SU-DHL-6 (cell line): Measurements from ENCODE around the gene TTC16.

Source experiments
- H2AFZ ChIP-seq: fragments of 200-600 bp; sonication (generic); 2 replicates; pipeline ENCODE4 v1.6.1; 2014; ENCODE audit warnings: low read depth, mild to moderate bottlenecking, moderate library complexity, mixed read lengths, antibody characterized with exemption, low read length; ENCODE audit not compliant: severe bottlenecking
- H3F3A ChIP-seq: fragments of 200-600 bp; shearing (Covaris generic); 2 replicates; pipeline ENCODE4 v1.6.0; 2016; ENCODE audit warnings: antibody characterized with exemption, mild to moderate bottlenecking; ENCODE audit not compliant: insufficient read depth
- H3K27ac ChIP-seq: fragments of 200-600 bp; sonication (generic); 2 replicates; pipeline ENCODE4 v1.5.1; 2016; ENCODE audit warnings: low read depth, mild to moderate bottlenecking, low read length, moderate library complexity, mixed read lengths
- H3K27me3 ChIP-seq: fragments of 200-600 bp; sonication (generic), shearing (Covaris generic); 2 replicates; pipeline ENCODE4 v1.6.0; 2014; ENCODE audit warnings: mild to moderate bottlenecking, low read length
- H3K36me3 ChIP-seq: fragments of 200-600 bp; sonication (generic); 2 replicates; pipeline ENCODE4 v1.6.1; 2014; ENCODE audit warnings: mild to moderate bottlenecking, low read length, mixed read lengths
- H3K4me2 ChIP-seq: fragments of 300-600, 200-600 bp; shearing (Covaris generic), sonication (generic); 2 replicates; pipeline ENCODE4 v1.6.0; 2014; ENCODE audit warnings: low read length, low read depth, mild to moderate bottlenecking; ENCODE audit not compliant: poor library complexity, severe bottlenecking
- H3K4me3 ChIP-seq: fragments of 200-600 bp; sonication (generic); 2 replicates; pipeline ENCODE4 v1.5.1; 2014; ENCODE audit warnings: antibody characterized with exemption, low read length, mild to moderate bottlenecking, mixed read lengths; ENCODE audit not compliant: insufficient read depth, poor library complexity, severe bottlenecking
- H3K79me2 ChIP-seq: fragments of 200-600 bp; sonication (generic); 2 replicates; pipeline ENCODE4 v1.6.1; 2014; ENCODE audit warnings: mild to moderate bottlenecking, low read length, moderate library complexity; ENCODE audit not compliant: insufficient read depth
- H3K9ac ChIP-seq: fragments of 200-600 bp; sonication (generic); 2 replicates; pipeline ENCODE4 v1.7.0; 2014; ENCODE audit warnings: mild to moderate bottlenecking, low read length
- H3K9me2 ChIP-seq: fragments of 200-600 bp; sonication (generic); replicated peaks from 2 replicates; pipeline ENCODE4 v1.6.1; 2014; ENCODE audit warnings: low read length; ENCODE audit not compliant: insufficient read depth
- H3K9me3 ChIP-seq: fragments of 200-600 bp; sonication (generic); 2 replicates; pipeline ENCODE4 v1.6.1; 2014; ENCODE audit warnings: low read length, mixed read lengths; ENCODE audit not compliant: insufficient read depth
- H4K20me1 ChIP-seq: fragments of 200-600 bp; sonication (generic); 2 replicates; pipeline ENCODE4 v1.6.1; 2014; ENCODE audit warnings: low read depth, mild to moderate bottlenecking, antibody characterized with exemption, low read length, moderate library complexity, mixed read lengths
- EZH2phosphoT487 ChIP-seq: fragments of 200-600 bp; sonication (generic), shearing (Covaris generic); conservative IDR thresholded peaks from 2 replicates; pipeline ENCODE4 v1.6.1; 2018; ENCODE audit warnings: mild to moderate bottlenecking, antibody characterized with exemption, low read length, moderate library complexity, mixed read lengths
- TF ChIP-seq, protein P1 (sequence below): fragments of 200-600 bp; sonication (generic); IDR thresholded peaks from one replicate; pipeline ENCODE4 v1.5.1; 2017; ENCODE audit warnings: antibody characterized with exemption, mild to moderate bottlenecking, low read length, moderate library complexity; ENCODE audit not compliant: insufficient read depth, poor library complexity, severe bottlenecking

TTC16 gene

DNA sequence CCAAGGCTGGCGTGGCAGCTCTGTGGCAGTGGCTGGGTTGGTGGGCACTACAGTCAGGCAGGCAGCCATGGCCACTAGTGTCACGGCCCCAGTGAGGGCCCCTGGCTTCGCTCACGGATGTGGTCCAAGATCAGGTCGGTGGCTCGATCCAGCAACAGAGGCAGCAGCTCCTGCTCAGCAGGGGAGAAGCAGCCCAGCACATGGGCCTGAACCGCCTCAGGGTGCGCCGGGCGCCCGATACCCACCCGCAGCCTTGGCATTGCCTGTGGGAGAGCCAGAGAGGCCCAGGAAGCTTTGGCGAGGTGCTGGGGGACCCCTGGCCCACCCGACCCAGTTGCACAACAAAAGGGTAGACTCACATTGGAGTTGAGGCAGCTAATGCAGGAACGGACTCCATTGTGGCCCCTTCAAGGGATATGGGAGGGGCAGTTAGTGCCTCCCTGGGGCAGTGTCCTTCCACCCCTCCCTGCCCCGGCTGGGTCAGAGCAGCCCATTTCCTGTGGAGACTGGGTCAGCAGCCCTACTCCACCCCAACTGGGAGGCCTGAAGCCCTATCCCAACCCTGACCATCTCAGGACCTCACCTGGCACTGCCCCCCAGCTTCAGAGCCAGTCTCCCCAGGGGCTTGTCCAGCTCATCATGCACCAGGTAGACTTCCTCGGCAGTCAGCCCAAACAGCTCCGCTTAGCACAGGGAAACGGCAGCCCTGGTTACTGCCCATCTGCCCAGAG is 1.7 kb upstream of the TTC16 start:
- no peak overlapping the region for H3K4me3 ChIP-seq
- peak overlapping the region; percentile 35 for H3K4me2 ChIP-seq
- no peak overlapping the region for H3K27ac ChIP-seq
- no peak overlapping the region for H2AFZ ChIP-seq
- no peaks in the 10 kb centered on the region for H3K36me3 ChIP-seq
- no peak overlapping the region for H3K9ac ChIP-seq
- TF ChIP-seq, protein P1, sequence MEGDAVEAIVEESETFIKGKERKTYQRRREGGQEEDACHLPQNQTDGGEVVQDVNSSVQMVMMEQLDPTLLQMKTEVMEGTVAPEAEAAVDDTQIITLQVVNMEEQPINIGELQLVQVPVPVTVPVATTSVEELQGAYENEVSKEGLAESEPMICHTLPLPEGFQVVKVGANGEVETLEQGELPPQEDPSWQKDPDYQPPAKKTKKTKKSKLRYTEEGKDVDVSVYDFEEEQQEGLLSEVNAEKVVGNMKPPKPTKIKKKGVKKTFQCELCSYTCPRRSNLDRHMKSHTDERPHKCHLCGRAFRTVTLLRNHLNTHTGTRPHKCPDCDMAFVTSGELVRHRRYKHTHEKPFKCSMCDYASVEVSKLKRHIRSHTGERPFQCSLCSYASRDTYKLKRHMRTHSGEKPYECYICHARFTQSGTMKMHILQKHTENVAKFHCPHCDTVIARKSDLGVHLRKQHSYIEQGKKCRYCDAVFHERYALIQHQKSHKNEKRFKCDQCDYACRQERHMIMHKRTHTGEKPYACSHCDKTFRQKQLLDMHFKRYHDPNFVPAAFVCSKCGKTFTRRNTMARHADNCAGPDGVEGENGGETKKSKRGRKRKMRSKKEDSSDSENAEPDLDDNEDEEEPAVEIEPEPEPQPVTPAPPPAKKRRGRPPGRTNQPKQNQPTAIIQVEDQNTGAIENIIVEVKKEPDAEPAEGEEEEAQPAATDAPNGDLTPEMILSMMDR, result no peak
- no peak for TF ChIP-seq EZH2phosphoT487
- H3K79me2 ChIP-seq, result no peaks in the 10 kb centered on the region
- no peaks in the 10 kb centered on the region for H4K20me1 ChIP-seq
- H3K9me3 ChIP-seq, result no peaks in the 10 kb centered on the region
- no peaks in the 10 kb centered on the region for H3K27me3 ChIP-seq
- H3K9me2 ChIP-seq, result no peaks in the 10 kb centered on the region
- H3F3A ChIP-seq, result no peaks in the 10 kb centered on the region

DNA sequence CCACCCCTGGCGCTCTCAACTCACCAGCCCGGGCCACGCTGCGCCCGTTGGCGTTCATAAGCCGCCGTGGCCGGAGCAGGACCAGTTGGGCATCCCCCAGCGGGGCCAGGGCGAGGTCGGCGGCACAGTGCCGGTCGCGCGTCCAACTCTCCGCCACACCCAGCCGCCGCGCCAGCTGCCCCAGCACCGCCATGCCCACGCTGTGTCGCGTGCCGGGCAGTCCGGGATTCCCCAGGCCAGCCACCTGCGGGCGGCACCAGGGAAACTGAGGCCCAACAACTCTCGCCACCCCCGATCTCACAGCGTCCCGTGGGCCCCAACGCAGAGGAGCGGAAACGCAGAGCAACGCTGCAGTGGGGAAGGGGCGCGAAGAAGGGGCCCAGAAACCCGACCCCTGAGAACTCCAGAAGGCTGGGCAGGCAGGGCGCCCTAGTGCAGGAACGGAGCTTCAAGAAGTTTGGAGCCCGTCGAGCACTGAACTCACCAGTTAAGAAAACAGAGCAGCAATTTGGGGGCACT is 869 bp upstream of the TTC16 start:
- no peak for TF ChIP-seq EZH2phosphoT487
- TF ChIP-seq, protein P1, result no peak
- Histone ChIP-seq H3F3A (no peaks in the 10 kb centered on the region), H3K27ac (no peak overlapping the region)

DNA sequence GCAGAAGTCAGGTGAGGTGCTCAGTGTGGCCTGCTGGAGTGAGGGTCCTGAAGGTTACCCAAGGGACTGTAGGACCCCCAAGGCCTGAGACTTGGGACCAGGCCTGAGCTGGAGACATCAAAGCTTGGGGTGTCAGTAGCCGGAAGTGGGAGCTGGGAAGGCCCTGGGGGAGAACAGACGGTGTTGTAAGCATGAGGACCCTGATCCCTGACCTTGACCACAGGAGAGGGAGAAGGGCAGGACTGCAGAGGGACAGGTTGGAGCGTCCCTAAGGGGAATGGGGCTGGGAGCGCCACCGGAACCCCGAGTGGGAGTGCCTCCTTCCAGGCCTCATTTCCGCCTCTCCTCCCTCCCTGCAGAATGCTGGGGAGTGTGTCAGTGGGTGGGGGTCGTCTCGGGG is 533 bp downstream of the TTC16 start:
- H3K4me2 ChIP-seq, result peak overlapping the region; percentile 86
- no peak overlapping the region for H3K27ac ChIP-seq
- TF ChIP-seq, protein P1, result no peak
- no peak for TF ChIP-seq EZH2phosphoT487
- H3K36me3 ChIP-seq, result no peaks in the 10 kb centered on the region
- H3K9me3 ChIP-seq, result no peaks in the 10 kb centered on the region
- H4K20me1 ChIP-seq, result no peaks in the 10 kb centered on the region
- no peak overlapping the region for H3K9ac ChIP-seq
- H3K27me3 ChIP-seq, result no peaks in the 10 kb centered on the region
- H3F3A ChIP-seq, result no peaks in the 10 kb centered on the region
- H3K9me2 ChIP-seq, result no peaks in the 10 kb centered on the region
- H3K79me2 ChIP-seq, result no peaks in the 10 kb centered on the region
- H2AFZ ChIP-seq, result peak overlapping the region; percentile 95
- no peak overlapping the region for H3K4me3 ChIP-seq

More for the DNA sequence above, 869 bp upstream of the TTC16 start:
- Histone ChIP-seq H3K9me3 (no peaks in the 10 kb centered on the region), H3K79me2 (no peaks in the 10 kb centered on the region), H3K4me3 (peak overlapping the region; percentile 68), H3K4me2 (peak overlapping the region; percentile 86), H2AFZ (peak overlapping the region; percentile 95), H4K20me1 (no peaks in the 10 kb centered on the region), H3K36me3 (no peaks in the 10 kb centered on the region), H3K9ac (peak overlapping the region; percentile 64), H3K27me3 (no peaks in the 10 kb centered on the region), H3K9me2 (no peaks in the 10 kb centered on the region)
